ENCODE results near the gene VMP1. TPM values are rescaled to one million over a fixed set of nuclear protein-coding genes. Genes with fewer than 3 reads are reported as not detected.

Gene VMP1
- total and polyA plus RNA-seq, 2 donors (not counting 1 experiment from before 2014, with no cell fraction given): 125 to 235 TPM

DNA sequence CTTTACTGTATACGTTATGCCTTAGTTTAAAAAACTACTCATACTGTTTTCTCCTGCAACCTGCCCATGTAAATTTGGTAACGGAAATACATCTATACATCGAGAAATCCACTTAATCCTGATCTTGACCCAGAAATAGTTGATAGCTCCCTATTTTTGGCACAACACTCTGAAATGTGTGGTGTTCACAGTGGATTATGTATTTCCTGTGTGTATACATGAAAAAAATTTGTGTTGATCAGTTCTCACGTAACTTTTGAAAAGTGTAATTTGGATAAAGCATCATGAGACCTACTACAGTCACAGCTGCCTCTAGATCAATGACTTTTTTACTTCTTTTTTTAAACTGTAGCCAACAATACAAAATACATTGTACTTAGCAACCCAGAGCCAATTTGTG is 90.7 kb downstream of the VMP1 start:
- no peaks in the 10 kb centered on the region for H4K20me1 ChIP-seq (ENCODE audit: control insufficient read depth, extremely low read depth, insufficient read depth, low read length)
- peaks cover 2% of the 10 kb centered on the region for H3K4me1 ChIP-seq (ENCODE audit: control insufficient read depth, extremely low read depth, insufficient read depth, low read length)
- no peak overlapping the region for H3K4me3 ChIP-seq (replicated peaks in 1 of 4; ENCODE audit: control extremely low read depth in 1 of 4, insufficient read depth in 1 of 4, low read depth in 3 of 4, low read length in 4 of 4)
- H2AFZ ChIP-seq (ENCODE audit: low read length): no peak overlapping the region
- no peaks in the 10 kb centered on the region for H3K27me3 ChIP-seq (ENCODE audit: control insufficient read depth, insufficient read depth, low read length)
- DNase-seq (ENCODE audit: low read depth in 2 of 2): no peak
- no peak overlapping the region for H3K9ac ChIP-seq (ENCODE audit: insufficient read depth, low read length)
- H3K36me3 ChIP-seq (ENCODE audit: control insufficient read depth, insufficient read depth, low read length): no peaks in the 10 kb centered on the region
- TF ChIP-seq, protein P1, sequence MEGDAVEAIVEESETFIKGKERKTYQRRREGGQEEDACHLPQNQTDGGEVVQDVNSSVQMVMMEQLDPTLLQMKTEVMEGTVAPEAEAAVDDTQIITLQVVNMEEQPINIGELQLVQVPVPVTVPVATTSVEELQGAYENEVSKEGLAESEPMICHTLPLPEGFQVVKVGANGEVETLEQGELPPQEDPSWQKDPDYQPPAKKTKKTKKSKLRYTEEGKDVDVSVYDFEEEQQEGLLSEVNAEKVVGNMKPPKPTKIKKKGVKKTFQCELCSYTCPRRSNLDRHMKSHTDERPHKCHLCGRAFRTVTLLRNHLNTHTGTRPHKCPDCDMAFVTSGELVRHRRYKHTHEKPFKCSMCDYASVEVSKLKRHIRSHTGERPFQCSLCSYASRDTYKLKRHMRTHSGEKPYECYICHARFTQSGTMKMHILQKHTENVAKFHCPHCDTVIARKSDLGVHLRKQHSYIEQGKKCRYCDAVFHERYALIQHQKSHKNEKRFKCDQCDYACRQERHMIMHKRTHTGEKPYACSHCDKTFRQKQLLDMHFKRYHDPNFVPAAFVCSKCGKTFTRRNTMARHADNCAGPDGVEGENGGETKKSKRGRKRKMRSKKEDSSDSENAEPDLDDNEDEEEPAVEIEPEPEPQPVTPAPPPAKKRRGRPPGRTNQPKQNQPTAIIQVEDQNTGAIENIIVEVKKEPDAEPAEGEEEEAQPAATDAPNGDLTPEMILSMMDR (conservative IDR thresholded peaks at IDR 0.05 in 1 of 2, IDR thresholded peaks at IDR 0.05 in 1 of 2; ENCODE audit: low read depth in 1 of 2, low read length in 2 of 2): no peak
- no peak for TF ChIP-seq EZH2 (IDR thresholded peaks at IDR 0.05; ENCODE audit: low read length, missing control alignments)
- no peak overlapping the region for H3K4me2 ChIP-seq (ENCODE audit: extremely low read depth, insufficient read depth, low read length)
- no peak overlapping the region for H3K27ac ChIP-seq (ENCODE audit: insufficient read depth, low read length)
- H3K9me3 ChIP-seq (ENCODE audit: control insufficient read depth, insufficient read depth, low read depth, low read length): no peaks in the 10 kb centered on the region
- no peaks in the 10 kb centered on the region for H3K79me2 ChIP-seq (ENCODE audit: control insufficient read depth, insufficient read depth, low read length)

DNA sequence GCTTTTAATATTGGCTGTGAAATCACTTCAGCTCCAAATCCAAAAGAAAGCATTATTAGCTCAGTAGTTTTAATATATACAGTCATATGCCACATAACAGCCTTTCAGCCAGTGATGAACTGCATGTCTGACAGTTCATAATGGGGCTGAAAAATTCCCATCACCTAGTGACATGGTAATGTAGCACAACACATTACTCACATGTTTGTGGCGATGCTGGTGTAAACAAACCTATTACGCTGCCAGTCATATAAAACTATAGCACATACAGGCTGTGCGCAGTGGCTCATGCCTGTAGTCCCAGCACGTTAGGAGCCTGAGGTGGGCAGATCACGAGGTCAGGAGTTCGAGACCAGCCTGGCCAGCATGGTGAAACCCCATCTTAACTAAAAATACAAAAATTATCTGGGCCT is 93.1 kb downstream of the VMP1 start:
- H3K27me3 ChIP-seq (ENCODE audit: control insufficient read depth, insufficient read depth, low read length): no peaks in the 10 kb centered on the region
- no peak overlapping the region for H3K9ac ChIP-seq (ENCODE audit: insufficient read depth, low read length)
- no peak overlapping the region for H3K27ac ChIP-seq (ENCODE audit: insufficient read depth, low read length)
- no peaks in the 10 kb centered on the region for H4K20me1 ChIP-seq (ENCODE audit: control insufficient read depth, extremely low read depth, insufficient read depth, low read length)
- DNase-seq (ENCODE audit: low read depth in 2 of 2): peak; percentile 37 to 40
- no peaks in the 10 kb centered on the region for H3K9me3 ChIP-seq (ENCODE audit: control insufficient read depth, insufficient read depth, low read depth, low read length)
- H3K4me2 ChIP-seq (ENCODE audit: extremely low read depth, insufficient read depth, low read length): no peak overlapping the region
- H2AFZ ChIP-seq (ENCODE audit: low read length): no peak overlapping the region
- H3K36me3 ChIP-seq (ENCODE audit: control insufficient read depth, insufficient read depth, low read length): no peaks in the 10 kb centered on the region
- no peak overlapping the region for H3K4me3 ChIP-seq (replicated peaks in 1 of 4; ENCODE audit: control extremely low read depth in 1 of 4, insufficient read depth in 1 of 4, low read depth in 3 of 4, low read length in 4 of 4)
- no peak for TF ChIP-seq EZH2 (IDR thresholded peaks at IDR 0.05; ENCODE audit: low read length, missing control alignments)
- TF ChIP-seq, protein P1 (conservative IDR thresholded peaks at IDR 0.05 in 1 of 2, IDR thresholded peaks at IDR 0.05 in 1 of 2; ENCODE audit: low read depth in 1 of 2, low read length in 2 of 2): no peak
- H3K4me1 ChIP-seq (ENCODE audit: control insufficient read depth, extremely low read depth, insufficient read depth, low read length): peaks cover 2% of the 10 kb centered on the region
- H3K79me2 ChIP-seq (ENCODE audit: control insufficient read depth, insufficient read depth, low read length): no peaks in the 10 kb centered on the region

DNA sequence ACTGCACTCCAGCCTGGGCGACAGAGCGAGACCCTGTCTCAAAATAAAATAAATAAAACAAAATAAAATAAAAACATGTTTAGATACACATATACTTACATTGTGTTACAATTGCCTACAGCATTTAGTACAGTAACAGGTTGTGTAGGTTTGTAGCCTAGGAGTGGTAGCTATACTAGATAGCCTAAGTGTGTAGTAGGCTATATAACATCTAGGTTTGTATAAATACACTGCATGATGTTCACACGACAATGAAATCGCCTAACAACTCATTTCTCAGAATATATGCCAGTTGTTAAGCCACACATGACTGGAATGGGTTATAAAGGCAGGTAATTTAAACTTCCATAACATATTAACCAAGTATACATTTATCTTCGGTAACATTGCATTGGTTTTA is 94.7 kb downstream of the VMP1 start:
- H3K4me1 ChIP-seq (ENCODE audit: control insufficient read depth, extremely low read depth, insufficient read depth, low read length): no peaks in the 10 kb centered on the region
- no peaks in the 10 kb centered on the region for H3K9me3 ChIP-seq (ENCODE audit: control insufficient read depth, insufficient read depth, low read depth, low read length)
- H3K27me3 ChIP-seq (ENCODE audit: control insufficient read depth, insufficient read depth, low read length): no peaks in the 10 kb centered on the region
- no peak for DNase-seq (ENCODE audit: low read depth in 2 of 2)
- no peak for TF ChIP-seq EZH2 (IDR thresholded peaks at IDR 0.05; ENCODE audit: low read length, missing control alignments)
- TF ChIP-seq, protein P1 (conservative IDR thresholded peaks at IDR 0.05 in 1 of 2, IDR thresholded peaks at IDR 0.05 in 1 of 2; ENCODE audit: low read depth in 1 of 2, low read length in 2 of 2): no peak
- H3K36me3 ChIP-seq (ENCODE audit: control insufficient read depth, insufficient read depth, low read length): no peaks in the 10 kb centered on the region
- H3K4me3 ChIP-seq (replicated peaks in 1 of 4; ENCODE audit: control extremely low read depth in 1 of 4, insufficient read depth in 1 of 4, low read depth in 3 of 4, low read length in 4 of 4): no peak overlapping the region
- H3K9ac ChIP-seq (ENCODE audit: insufficient read depth, low read length): no peak overlapping the region
- H3K27ac ChIP-seq (ENCODE audit: insufficient read depth, low read length): no peak overlapping the region
- no peaks in the 10 kb centered on the region for H3K79me2 ChIP-seq (ENCODE audit: control insufficient read depth, insufficient read depth, low read length)
- no peaks in the 10 kb centered on the region for H4K20me1 ChIP-seq (ENCODE audit: control insufficient read depth, extremely low read depth, insufficient read depth, low read length)
- H3K4me2 ChIP-seq (ENCODE audit: extremely low read depth, insufficient read depth, low read length): no peak overlapping the region
- no peak overlapping the region for H2AFZ ChIP-seq (ENCODE audit: low read length)
